ENCODE data around the gene SGTA.
A peak's percentile ranks its signal among the peaks of the same experiment; 100 is the strongest.

SGTA gene

DNA sequence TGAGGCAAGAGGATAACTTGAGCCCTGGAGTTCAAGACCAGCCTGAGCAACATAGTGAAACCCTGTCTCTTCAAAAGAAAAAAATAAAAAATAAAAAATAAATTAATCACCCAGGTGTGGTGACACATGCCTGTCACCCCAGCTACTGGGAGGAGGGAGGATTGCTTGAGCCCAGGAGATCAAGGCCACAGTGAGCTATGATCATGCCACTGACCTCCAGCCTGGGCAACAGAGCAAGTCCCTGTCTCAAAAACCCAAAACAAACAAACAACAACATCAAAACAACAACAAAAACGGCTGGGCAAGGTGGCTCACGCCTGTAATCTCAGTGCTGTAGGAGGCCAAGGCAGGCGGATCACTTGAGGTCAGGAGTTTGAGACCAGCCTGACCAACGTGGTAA lies 39.0 kb downstream of the SGTA start:
- no peak for DNase-seq

DNA sequence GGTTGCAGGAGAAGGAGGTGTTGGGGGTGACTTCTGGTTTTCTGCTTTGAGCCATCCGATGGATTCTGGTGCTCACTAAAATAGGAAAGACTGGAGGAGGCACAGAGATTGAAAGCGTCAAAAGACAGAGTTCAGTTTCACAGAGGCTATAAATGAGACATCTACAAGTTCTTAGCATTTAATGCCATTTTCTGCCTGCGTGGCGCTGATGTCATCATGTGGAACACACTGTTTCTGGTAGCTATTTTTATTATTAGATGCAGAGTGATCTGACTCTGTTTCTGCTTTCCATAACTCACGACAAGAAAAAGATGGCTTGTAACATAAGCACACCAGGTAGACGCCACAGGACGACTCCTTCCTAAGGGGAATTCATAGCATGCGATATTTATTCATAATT lies 40.0 kb downstream of the SGTA start:
- no peak for DNase-seq

DNA sequence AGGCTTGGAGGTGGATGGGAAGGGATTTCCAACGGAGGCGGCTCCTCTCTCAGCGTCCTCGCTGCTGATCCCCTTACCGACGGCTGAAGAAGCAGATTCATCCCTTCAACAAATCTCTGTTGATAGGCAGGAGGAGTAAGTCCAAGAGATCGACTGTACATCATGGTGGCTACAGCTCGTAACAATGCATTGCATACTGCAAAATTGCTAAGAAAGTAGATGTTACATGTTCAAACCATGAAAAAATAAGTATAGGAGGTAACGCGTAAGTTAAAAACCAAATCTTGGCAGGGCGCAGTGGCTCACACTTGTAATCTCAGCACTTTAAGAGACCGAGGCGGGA lies 42.8 kb downstream of the SGTA start:
- DNase-seq = no peak

DNA sequence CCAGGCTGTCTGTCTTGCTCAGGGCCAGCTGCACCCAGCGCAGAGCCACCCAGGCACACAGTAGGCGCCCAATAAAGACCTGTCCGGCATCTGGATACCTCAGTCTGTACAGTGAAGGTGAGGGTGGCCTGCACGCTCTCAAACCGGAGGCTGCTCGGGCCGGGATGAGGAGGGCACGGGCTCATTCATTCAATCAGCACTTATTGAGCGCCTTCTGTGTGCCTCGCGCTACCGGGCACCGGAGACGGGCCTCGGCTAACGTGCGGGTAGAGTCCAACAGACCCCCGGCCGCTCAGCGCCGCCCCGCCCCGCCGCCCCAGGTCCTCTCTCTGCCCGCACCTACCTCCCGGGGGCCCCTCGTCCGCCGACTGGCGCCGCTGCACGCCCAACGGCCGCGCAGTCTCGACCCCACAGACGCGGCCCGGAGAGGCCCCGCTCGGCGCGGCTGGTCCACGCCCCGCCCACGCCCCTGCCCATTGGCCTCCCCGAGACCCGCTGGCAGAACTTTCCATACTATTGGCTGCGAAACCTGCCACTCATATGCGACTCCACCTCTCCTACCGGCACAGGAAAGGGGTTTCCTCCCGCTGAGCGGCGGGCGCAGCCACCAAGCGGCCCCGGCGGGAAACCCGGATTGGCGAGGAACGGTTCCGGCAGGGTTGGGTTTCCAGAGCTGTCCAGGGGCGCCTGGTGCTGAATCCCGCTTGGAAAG lies 43.3 kb downstream of the SGTA start, which contains the start of gene SLC39A3:
SLC39A3 (minus strand) TSS at position 416 of the 712 bp plus-strand sequence. CDS start 2,760 bp downstream, outside the sequence.
- DNase-seq = peak; percentile 95

DNA sequence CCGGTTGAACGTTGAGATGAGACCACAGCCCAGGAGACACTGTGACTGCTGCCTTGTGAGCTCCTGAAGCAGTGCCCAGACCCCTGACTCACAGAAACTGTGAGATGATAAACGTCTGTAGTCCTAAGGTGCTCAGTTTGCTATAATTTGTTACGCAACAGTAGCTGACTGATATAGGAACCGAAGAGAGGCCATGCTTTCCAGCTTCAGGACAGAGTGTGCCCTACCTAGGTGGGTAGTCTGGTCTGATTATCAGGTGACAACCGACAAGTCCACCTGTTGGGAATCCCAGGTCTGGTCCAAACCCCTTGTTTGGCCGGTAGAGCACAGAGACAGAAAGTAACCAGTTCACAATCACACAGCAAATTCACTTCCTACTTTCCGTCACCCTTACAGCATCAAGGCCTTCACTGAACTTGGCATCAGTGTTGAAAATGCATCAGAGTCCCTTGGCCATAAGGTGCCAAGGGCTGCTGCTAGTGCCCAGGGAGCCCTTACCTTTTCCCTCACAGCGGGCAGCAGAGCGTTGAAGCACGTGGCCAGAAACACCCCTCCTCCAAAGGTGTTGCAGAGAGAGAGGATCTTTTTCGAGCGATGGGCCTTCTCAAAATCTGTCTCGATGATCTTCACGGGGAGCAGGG lies 46.4 kb downstream of the SGTA start:
- no peak for DNase-seq

DNA sequence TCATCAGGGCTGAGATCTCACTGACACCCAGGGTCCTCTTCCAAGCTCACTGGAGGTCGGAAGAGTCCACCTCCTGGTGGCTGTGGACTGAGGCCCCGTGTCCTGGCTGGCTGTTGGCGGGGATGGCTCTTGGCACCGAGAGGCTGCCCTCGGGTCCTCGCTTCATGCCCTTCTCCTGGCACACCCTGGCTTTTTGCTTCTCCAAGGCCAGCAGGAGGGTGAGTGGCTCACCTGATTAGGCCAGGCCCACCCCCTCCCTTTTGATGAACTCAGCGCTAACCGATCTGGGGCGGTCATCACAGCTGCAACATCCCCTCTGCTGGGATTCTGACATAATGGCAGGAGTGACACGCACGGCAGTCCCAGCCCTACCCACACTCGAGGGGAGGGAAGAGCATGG lies 47.7 kb downstream of the SGTA start:
- no peak for DNase-seq

DNA sequence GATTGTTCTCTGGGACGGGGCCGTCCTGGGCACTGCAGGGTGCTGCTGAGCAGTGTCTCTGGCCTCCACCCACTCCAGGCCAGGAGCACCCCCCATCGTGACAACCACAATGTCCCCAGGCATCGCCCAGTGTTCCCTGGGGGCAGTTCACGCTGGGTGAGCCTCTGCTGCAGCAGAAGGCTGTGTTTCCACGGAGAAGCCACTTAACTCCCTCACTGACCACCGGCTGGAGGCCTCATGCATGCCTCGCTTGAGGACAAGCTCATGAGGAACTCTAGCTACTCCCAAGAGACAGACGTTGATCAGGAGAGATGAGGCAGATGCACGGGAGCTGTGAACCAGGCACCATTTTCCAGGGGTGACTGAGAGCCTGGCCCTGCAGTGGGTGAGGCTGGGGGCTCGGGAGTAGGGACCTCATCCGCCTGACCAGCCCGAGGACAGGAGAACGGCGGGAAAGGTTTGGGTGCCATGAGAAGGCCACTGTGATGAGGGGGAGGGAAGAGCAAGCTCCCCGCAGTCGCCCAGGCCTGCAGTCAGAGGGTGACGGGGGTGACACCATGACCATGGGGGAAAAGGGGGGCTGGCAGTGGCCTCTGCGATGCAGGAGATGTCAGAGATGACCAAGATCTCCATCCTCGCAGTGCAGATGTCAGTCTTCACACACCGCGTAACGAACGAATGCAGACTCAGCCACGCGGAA lies 48.3 kb downstream of the SGTA start:
- no peak for DNase-seq

DNA sequence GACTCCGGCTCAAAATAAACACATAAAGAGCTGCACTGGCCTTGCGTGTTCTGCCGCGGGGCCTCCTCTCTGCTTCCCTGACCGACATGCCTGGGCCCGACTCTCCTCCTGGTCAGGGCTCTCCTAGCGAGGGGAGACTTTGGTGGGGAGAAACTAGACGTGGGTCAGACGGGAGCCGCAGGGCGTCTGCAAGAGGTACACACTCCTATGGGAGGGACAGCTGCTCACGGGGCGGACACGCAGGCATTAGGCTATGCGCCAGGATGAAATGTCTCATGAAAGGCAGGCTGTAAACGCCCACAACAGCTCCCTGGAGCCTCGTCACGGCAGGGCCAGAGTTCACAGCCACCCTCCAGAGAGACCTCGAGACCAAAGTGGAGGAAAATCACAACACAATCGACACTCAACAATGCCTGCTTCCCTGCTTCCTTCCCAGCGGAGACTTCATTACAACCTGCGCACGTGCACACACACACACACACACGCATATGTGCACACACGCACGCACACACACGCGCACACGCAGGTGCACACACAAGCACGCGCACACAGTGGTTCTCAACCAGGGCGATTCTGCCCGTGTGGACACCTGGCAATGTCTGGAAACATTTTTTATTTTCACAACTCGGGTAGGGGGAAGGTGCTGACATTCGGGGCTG lies 49.0 kb downstream of the SGTA start:
- no peak for DNase-seq

DNA sequence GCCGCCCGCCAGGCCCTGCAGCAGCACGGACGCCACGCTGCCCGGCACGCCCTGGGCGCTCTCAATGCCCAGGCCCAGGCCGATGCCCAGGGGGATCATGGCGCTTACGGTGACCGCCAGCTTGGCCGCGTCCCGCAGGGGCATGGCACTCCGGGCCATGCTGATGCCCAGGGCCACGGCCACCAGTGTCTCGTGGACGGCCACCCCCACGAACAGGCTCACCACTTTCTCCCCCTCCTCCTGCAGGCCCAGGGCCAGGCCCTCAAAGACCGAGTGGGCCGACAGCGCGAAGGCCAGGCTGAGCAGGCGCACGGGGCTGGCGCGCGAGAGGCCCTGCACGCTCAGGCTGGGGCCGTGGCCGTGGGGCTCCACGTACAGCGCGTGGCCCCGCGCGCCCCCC lies 50.2 kb downstream of the SGTA start:
- no peak for DNase-seq

DNA sequence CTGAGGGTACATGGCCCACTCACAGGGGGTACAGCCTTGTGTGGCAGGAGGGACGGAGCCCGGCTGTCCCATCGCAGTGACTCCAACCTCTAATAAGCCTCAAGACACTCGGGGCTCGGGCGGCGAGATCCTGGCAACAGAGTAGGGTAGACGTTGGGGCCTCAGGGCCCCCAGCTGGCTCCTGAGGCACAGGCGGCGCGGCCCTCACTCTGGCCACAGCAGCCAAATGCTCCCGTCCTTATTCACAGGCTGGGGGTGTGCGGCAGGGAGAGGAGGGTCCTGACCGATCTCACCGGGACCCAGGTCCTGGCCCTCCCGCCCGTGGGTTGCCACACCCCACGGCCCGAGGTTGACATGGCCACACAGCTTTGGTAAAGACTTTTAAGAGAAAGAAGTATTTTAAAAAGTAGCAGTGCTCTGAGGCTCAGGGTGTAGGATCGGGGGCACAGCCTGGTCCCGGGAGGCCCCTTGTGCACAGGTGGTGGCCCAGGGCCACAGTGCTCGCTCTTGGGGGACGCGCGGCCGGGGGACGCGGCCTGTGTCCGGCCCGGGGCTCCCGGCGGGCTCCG lies 50.8 kb downstream of the SGTA start:
- DNase-seq = no peak

DNA sequence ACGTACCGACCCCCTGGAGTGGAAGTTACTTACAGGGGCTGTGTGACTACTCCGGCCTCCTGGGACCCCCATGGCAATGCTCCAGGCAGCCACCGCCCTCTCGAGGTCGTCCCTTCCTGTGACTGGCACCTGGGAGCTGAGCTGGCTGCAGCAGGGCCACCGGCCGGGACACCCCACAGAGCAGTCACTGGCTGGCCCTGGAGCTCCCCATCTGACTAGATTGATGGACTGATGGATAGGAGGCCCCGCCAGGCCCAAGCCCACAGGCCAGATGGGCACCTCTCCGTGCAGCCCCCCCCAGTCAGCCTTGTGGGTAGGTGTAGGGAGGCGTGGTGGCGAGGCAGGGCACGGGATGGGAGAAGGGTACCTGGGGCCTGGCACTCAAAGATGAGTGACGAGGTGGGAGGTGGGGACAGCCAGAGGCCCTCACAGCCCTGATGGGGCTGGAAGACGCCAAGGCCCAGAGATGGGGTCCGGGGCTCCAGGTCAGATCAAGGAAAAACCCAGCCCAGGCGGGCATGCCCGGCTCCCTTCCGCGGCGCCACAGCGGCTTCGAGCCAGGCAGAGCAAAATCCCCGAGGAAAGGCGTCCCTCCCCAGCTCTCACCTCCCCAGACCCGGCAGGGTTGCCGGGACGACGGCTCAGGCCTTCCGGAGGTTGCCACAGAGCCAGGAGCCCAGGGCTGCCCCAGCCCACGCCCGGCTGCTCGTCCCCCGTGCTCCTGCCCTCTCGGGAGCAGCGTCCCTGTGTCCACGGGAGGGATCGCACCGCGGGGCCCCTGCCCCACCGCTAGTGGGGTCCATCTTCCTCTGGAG lies 51.7 kb downstream of the SGTA start:
- DNase-seq = no peak

DNA sequence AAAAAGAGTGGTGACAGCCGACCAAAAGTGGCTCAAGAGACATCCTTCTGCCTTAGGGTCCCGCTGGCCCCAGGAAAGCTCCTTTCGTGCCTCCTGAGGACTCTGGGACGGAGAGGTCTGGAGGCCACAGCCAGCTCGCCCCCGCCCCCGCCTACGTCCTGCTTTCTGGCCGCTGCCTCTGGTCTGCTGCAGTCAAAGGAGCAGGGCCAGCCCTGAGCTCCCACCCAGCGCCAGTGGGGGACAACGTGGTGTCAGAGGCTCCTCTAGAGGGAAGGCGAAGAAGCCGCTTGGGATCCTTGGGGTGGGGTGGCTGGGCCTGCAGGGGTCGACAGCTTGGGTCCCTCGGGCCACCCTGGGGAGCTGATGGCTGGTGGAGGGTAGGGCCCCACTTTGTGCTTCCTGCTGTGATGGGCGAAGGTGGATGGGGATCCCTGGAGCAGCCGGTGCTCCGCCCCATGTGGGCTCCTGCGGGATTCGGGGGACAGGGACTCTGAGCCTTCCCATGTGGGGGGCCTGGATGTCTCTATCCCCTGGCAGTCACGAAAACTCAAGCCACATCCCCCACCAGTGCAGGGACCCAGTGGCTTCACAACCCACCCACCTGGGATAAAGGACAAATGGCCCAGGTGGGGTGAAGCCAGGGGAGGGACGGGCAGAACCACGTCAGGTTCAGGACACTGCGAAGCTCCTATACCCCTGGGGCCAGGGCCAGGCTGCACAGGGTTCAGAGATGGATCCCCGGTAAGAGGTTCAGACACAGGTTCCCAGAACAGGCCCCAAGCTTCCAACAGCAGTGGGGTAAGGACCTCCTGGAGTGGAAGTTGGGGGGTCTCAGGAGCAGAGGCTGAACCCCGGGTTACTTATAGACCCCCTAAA lies 52.9 kb downstream of the SGTA start:
- no peak for DNase-seq

DNA sequence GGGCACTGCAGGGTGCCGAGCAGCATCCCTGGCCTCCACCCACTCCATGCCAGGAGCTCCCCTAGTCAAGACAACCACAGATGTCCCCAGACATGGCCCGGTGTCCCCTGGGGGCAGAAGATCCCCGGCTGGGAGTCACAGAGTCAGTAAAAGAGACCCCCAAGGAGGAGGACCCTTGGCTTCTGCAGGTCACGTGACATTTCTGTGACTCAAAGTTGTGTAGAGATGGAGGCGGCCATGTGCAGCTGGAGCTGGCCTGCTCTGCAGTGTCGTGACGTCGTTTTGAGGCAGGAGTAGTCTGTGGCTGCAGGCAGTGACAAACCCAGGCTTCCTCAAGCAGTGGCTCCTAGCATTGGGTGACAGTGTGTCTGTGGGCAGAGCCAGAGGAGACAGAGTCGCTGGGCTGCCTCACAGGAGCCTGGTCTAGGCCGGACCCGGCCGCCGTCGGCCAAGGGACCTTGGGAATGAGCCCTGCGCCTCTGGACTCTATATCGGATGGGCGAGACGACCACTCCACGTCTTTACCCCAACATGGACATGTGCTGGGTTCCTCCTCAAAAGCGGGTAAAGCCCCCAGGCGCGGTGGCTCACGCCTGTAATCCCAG lies 54.2 kb downstream of the SGTA start:
- DNase-seq = no peak

DNA sequence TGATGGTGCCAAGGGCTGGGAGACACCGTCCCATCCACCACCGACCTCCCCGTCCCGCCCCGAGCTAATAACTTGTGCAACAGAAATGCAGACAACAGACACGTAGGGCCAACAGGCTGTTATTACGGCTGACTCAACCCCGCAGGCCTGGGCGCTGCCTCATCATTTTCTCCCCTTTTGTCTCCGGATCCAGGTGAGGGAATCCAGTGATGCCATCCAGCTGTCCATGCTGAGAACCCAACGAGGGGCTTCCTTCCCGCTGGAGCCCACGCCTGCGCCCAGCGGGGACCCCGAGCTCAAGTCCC lies 55.5 kb downstream of the SGTA start:
- no peak for DNase-seq

DNA sequence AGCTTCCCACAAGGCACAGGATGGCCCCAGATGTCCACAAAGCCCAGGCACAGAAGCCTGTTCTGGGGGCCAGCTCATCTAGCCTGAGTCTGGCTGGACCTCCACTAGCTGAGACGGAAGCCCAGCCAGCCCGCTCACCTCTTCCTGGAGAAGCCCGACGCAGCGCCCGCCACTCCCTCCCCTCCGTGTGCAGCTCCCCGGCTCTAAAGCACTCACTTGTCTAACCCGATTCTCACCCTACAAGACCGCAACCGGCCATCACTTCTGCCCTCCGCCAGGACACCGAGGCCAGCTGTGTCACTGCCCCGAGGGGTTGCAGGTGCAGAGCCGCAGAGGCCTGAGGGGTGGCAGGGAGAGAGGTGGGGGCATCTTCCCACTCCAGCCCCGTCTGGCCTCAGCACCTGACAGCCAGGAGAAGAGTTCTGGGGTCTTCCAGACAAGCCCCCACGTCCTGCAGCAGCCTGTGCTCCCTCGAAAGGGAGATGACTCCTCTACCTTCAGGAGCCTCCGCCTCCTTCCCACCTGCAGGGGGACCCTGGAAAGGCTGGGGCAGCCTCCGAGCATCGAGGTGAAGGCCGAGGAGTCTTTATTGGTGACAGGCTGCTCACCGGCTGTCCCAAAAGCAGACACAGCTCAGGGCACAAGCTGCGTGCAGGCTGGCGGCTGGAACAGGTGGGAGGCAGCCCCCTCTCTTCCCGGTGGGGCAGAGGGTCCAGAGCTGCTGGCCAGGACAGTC lies 56.0 kb downstream of the SGTA start:
- no peak for DNase-seq

DNA sequence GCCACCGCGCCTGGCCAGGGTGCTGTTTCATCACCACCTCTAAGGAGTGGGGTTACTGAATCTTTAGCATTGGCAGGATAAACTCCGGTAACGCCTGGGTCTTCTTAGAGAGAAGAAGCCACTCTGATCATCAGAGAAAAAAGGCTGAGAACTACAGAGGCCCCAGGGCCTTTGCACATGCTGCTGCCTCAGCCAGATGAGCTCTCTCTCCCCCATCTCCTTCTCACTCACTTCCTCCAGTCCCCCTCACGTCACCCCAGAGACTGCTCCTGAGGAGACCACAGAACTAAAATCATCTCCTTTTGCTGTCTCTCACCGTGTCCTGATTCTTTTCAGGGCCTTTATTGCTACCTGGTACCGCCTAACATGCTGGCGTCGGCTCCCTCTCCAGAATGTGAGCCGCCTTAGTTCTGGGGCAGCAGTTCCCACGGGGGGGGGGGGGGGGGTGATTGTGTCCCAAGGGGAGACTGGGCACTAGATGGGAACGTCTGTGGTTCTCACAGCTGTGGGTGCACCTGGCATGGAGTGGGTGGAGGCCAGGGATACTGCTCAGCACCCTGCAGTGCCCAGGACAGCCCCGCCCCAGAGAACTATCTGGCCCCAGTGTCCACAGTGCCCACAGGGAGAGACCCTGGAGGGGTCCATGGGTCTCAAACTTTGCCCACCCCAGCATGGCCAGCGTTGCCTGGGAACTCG lies 56.8 kb downstream of the SGTA start:
- no peak for DNase-seq

DNA sequence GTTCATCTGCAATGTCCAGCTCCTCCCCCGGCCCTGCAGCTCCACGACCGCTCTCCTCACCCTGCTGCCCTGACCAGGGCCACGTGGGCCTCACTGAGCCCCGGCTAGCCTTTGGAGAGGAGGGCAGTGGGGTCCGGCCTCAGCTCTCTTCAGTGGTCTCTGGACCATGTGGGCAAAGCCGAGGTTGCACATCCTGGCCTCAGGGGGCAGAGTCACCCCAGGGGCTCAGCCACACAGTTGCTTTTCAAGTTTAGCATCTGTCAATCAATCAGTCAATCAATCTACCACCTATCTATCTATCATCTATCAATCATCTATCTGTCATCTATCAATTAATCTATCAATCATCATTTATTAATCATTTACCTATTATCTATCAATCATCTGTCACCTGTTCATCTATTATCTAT lies 58.9 kb downstream of the SGTA start:
- DNase-seq = no peak

DNA sequence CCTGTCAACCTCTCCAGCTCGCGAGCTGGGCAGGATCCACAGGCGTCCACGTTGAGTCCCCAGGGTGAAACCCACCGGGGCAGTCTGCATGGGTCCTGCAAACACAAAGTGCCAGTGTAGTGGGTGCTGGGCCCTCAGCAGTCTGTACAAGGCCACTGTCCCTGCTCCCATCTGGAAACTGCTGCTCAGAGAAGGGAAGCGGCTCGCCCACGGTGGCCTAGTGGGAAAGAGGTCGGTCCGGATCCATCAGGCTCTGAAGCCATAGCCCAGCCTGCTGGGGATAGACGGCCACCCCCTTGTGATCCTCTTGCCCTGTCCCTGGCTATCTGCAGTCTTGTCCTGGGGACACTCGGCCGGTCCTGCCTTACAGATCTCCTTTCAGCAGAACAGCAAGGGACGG lies 59.3 kb downstream of the SGTA start:
- no peak for DNase-seq

DNA sequence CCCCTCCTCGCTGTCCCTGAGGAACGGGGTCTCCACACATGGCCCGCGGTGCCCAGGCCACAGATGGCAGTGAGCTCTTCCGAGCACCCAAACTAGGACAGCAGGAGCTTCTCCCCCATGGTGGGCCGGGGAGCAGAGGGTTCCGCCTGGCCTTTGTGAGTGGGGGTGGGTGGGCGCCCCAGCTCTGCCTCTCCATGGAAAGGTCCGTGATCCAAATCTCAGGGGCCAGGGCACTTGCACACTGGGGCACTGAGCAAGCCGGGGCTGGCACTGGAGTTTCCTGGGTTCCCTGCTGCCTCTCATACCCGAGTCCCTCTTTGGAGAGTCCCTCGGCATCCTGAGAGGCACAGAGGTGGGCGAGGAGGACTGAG lies 59.7 kb downstream of the SGTA start:
- no peak for DNase-seq

Measured in kidney glomerular epithelial cell (primary cell).